Activated T-helper 1 cell treated with anti-CD3 and anti-CD28 coated beads, Interleukin-12 subunit alpha, Interleukin-12 subunit beta, Interleukin-2, Interleukin-4 antibody, amounts not matched to agents 30 ng/mL and 10 ng/mL and 1 ng/mL, durations not matched to agents 14 hours and 24 hours and 36 hours (primary cell): ENCODE results near the gene PARP16. TPM values are rescaled to one million over a fixed set of nuclear protein-coding genes. Genes with fewer than 3 reads are reported as not detected.

Experiments used
- DNase-seq: peaks from one replicate; pipeline ENCODE4 v3.0.0; 2021; ENCODE audit warnings: low spot score
- H3K27ac Mint-ChIP-seq: one replicate; pipeline ENCODE4 v1.8.0; 2021; ENCODE audit warnings: mild to moderate bottlenecking, mixed read lengths
- H3K27me3 Mint-ChIP-seq: one replicate; pipeline ENCODE4 v1.8.0; 2022; ENCODE audit warnings: mild to moderate bottlenecking, moderate library complexity, mixed read lengths; ENCODE audit not compliant: insufficient read depth
- H3K36me3 Mint-ChIP-seq: one replicate; pipeline ENCODE4 v1.8.0; 2021; ENCODE audit warnings: low read depth, mixed read lengths
- H3K4me1 Mint-ChIP-seq: one replicate; pipeline ENCODE4 v1.8.0; 2021; ENCODE audit warnings: low read depth, mixed read lengths
- H3K4me3 Mint-ChIP-seq: one replicate; pipeline ENCODE4 v1.8.0; 2021; ENCODE audit warnings: mild to moderate bottlenecking, moderate library complexity, mixed read lengths
- H3K9me3 Mint-ChIP-seq: one replicate; pipeline ENCODE4 v1.8.0; 2021; ENCODE audit warnings: mixed read lengths
- intact Hi-C: fragments of 100-400 bp; cut with micrococcal nuclease; formaldehyde crosslinking; loops from one replicate; pipeline ENCODE4 v1.15.1; 2024
- total RNA-seq: library from RNA; stranded (reverse); gene quantifications from 2 replicates; pipeline ENCODE4 v1.2.3, GENCODE V29; 2022

PARP16 gene, protein sequence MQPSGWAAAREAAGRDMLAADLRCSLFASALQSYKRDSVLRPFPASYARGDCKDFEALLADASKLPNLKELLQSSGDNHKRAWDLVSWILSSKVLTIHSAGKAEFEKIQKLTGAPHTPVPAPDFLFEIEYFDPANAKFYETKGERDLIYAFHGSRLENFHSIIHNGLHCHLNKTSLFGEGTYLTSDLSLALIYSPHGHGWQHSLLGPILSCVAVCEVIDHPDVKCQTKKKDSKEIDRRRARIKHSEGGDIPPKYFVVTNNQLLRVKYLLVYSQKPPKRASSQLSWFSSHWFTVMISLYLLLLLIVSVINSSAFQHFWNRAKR
- total RNA-seq, result 12.4 and 14.0 TPM in 2 replicates

- Mint-ChIP-seq H3K27me3 (no peaks in the 10 kb centered on the region), H3K4me1 (peaks cover 27% of the 10 kb centered on the region), H3K9me3 (no peaks in the 10 kb centered on the region), H3K27ac (peak within 1 kb of the TSS; percentile 76), H3K4me3 (peak within 1 kb of the TSS; percentile 86), H3K36me3 (peaks cover 9% of the 10 kb centered on the region)
- intact Hi-C loops, result loop anchor here (1.0 to 5.0 kb wide), 7 partner anchors 9 to 462 kb away; partner anchors contain the start of genes CLPX, PDCD7, PIF1 and RNU5A-1
- peak; percentile 90 for DNase-seq
These were observed at the start of gene PARP16 for GRCh38 chr15:65286704-65287519. Gene PARP16, minus strand, starts transcription at chr15:65286883. Its CDS starts 457 bp downstream, at chr15:65286426.

- no peaks in the 10 kb centered on the region for H3K36me3 Mint-ChIP-seq
- peaks cover 3% of the 10 kb centered on the region for H3K27me3 Mint-ChIP-seq
- no peak for DNase-seq
- H3K4me3 Mint-ChIP-seq, result no peak overlapping the region
- intact Hi-C loops, result no loop called here
- peaks cover 6% of the 10 kb centered on the region for H3K4me1 Mint-ChIP-seq
- no peak overlapping the region for H3K27ac Mint-ChIP-seq
- H3K9me3 Mint-ChIP-seq, result no peaks in the 10 kb centered on the region
These were observed 48.8 kb upstream of the PARP16 start for GRCh38 chr15:65335278-65336055.

GRCh38 chr15:65334586-65335231 lies 48.0 kb upstream of the PARP16 start:
- Mint-ChIP-seq H3K9me3 (no peaks in the 10 kb centered on the region), H3K4me1 (peaks cover 2% of the 10 kb centered on the region), H3K4me3 (no peak overlapping the region), H3K27me3 (peaks cover 2% of the 10 kb centered on the region), H3K36me3 (no peaks in the 10 kb centered on the region), H3K27ac (no peak overlapping the region)
- DNase-seq, result no peak
- intact Hi-C loops, result no loop called here

DNA sequence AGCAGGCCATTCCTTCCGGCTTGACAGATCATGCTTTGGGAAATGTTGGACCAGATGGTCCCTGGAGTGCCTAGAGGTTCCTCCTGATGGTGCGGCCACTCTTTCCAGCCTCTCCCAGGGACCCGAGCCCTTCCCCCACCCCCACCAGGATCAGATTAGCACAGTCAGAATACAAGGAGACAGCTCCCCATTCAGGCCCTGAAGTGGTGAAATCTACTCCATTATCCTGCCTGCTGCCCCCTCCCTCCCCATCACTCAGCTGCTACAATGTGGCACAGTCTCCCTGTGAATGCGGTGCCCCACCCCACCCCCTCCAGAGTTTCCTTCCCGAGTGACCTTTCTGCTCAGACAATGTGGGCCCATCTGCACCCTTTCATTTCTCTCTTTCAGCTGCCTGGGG lies 47.2 kb upstream of the PARP16 start:
- Mint-ChIP-seq H3K36me3 (no peaks in the 10 kb centered on the region), H3K9me3 (no peaks in the 10 kb centered on the region), H3K4me3 (no peak overlapping the region), H3K4me1 (no peaks in the 10 kb centered on the region), H3K27ac (no peak overlapping the region), H3K27me3 (peaks cover 2% of the 10 kb centered on the region)
- no peak for DNase-seq
- intact Hi-C loops, result no loop called here

GRCh38 chr15:65333148-65333820 lies 46.6 kb upstream of the PARP16 start:
- no peak for DNase-seq
- Mint-ChIP-seq H3K27ac (no peak overlapping the region), H3K9me3 (no peaks in the 10 kb centered on the region), H3K27me3 (peaks cover 2% of the 10 kb centered on the region), H3K4me1 (no peaks in the 10 kb centered on the region), H3K4me3 (no peak overlapping the region), H3K36me3 (no peaks in the 10 kb centered on the region)
- intact Hi-C loops, result no loop called here

DNA sequence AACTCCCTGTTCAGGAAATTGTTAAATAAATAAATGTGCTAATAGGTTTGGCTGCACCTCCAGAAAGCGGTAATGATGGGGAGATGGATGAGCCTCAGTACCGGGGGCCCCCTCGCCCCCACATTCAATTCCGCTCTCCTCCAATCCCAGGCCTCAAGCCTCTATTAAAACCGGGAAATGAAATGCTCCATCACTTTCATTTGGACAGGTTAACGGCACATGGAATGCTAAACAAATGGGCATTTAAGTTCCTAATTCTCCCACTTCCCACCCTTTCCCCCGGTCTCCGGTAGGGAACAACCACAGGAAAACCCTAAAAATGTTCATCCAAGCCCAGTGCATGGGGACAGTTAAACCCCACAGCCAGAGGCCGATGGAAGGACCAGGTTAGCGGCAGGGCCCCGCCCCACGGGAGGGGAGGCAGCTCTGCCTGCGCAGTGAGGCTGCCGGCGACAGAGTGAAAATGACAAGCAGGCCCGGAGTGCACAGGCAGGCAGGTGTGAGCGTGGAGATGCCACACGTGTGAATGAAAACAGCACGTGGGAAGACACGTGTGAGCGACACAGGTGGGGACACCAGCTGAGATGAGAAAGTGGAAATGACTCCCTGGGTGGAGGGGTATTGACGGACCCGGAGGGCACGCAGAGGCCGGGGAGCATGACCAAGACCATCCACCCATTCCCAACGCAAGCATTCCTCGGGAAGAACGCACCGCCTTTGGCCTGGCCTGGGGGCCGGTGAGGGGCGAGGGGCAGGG lies 45.9 kb upstream of the PARP16 start:
- Mint-ChIP-seq H3K4me1 (no peaks in the 10 kb centered on the region), H3K9me3 (no peaks in the 10 kb centered on the region), H3K27ac (no peak overlapping the region), H3K36me3 (no peaks in the 10 kb centered on the region), H3K4me3 (no peak overlapping the region), H3K27me3 (peaks cover 3% of the 10 kb centered on the region)
- no peak for DNase-seq
- intact Hi-C loops, result no loop called here

DNA sequence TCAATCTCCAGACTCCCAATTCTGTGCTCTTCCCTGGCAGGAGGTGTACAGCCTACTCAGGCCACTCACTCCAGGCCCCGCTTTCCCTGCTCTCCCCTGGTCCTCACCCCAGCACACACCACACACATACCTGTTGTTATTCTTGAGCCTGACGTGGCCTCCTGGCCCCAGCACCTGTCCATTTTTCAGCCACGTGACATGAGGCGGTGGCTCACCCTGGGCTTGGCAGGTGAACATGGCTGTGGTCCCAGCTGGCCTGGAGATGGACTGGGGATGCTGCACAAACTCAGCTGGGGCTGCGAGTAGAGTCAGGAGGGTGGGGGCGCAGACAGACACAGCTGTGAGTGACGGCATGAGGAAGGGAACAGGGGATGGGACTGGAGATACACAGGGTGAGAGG lies 45.1 kb upstream of the PARP16 start:
- no peak for DNase-seq
- Mint-ChIP-seq H3K4me1 (no peaks in the 10 kb centered on the region), H3K36me3 (no peaks in the 10 kb centered on the region), H3K27ac (no peak overlapping the region), H3K4me3 (no peak overlapping the region), H3K27me3 (peaks cover 3% of the 10 kb centered on the region), H3K9me3 (no peaks in the 10 kb centered on the region)
- intact Hi-C loops, result no loop called here

GRCh38 chr15:65330934-65331645 lies 44.4 kb upstream of the PARP16 start:
- Mint-ChIP-seq H3K4me3 (no peak overlapping the region), H3K27me3 (peaks cover 3% of the 10 kb centered on the region), H3K27ac (no peak overlapping the region), H3K4me1 (no peaks in the 10 kb centered on the region), H3K36me3 (no peaks in the 10 kb centered on the region), H3K9me3 (no peaks in the 10 kb centered on the region)
- DNase-seq, result no peak
- intact Hi-C loops, result no loop called here

- intact Hi-C loops, result no loop called here
- Mint-ChIP-seq H3K4me1 (no peaks in the 10 kb centered on the region), H3K9me3 (no peaks in the 10 kb centered on the region), H3K36me3 (no peaks in the 10 kb centered on the region), H3K27ac (no peak overlapping the region), H3K4me3 (no peak overlapping the region), H3K27me3 (peaks cover 10% of the 10 kb centered on the region)
- no peak for DNase-seq
These were observed 43.5 kb upstream of the PARP16 start for GRCh38 chr15:65329984-65330735.

DNA sequence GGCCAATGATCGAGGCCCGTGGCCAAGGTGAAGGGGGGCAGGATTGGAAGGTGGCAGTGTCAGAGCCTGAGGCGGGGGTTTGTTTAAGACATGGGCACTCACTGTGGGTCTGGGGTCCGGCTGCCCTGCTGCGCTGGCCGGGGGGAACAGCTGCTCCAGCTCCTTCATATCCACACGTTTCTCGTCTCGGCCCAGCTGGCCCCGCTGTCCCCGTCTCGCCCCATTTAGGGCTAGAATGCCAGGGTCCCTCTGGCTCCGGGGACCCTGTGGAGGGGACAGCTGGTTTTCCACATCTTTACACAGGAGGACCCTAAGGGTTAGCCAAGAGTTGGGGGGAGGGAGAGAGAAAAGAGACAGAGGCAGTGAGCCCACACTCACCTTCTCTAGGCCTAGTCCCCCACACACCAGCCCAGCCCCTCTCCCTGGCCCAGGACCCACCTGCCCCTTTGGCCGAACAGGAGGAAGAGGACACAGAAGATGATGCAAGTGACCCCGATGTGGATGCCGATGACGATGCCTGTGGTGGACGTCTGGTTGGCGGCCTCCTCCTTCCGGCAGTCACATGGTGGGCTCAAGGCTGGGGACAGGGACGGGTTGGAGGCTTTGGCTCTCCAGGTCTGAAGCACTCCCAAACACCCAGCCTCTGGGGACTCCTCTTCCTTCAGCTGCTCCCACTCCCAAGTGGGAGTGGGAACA lies 42.8 kb upstream of the PARP16 start:
- Mint-ChIP-seq H3K4me3 (no peak overlapping the region), H3K9me3 (no peaks in the 10 kb centered on the region), H3K27me3 (peaks cover 10% of the 10 kb centered on the region), H3K4me1 (no peaks in the 10 kb centered on the region), H3K36me3 (no peaks in the 10 kb centered on the region), H3K27ac (no peak overlapping the region)
- intact Hi-C loops, result no loop called here
- no peak for DNase-seq
